Endothelial cell (in vitro differentiated cells): ENCODE data around the gene CCR4. TPM values are rescaled to one million over a fixed set of nuclear protein-coding genes. Genes with fewer than 3 reads are reported as not detected.
"Not testable (repeated sequence)": the region's sequence is repeated elsewhere in the genome, so short reads cannot be mapped to it uniquely, and the experiment has no call there.

Experiments
- DNase-seq: peaks from one replicate; pipeline ENCODE4 v3.0.0; 2021; ENCODE audit warnings: low spot score
- H3K27ac Mint-ChIP-seq: one replicate; pipeline ENCODE4 v1.8.0; 2021; ENCODE audit warnings: mixed read lengths, inconsistent platforms; ENCODE audit not compliant: unreplicated experiment
- H3K27me3 Mint-ChIP-seq: one replicate; pipeline ENCODE4 v1.8.0; 2021; ENCODE audit warnings: mild to moderate bottlenecking, moderate library complexity, mixed read lengths, inconsistent platforms; ENCODE audit not compliant: unreplicated experiment
- H3K36me3 Mint-ChIP-seq: one replicate; pipeline ENCODE4 v1.8.0; 2021; ENCODE audit warnings: mild to moderate bottlenecking, low read depth, mixed read lengths, inconsistent platforms; ENCODE audit not compliant: unreplicated experiment
- H3K4me1 Mint-ChIP-seq: one replicate; pipeline ENCODE4 v1.8.0; 2021; ENCODE audit warnings: mild to moderate bottlenecking, mixed read lengths, inconsistent platforms; ENCODE audit not compliant: unreplicated experiment
- H3K4me3 Mint-ChIP-seq: one replicate; pipeline ENCODE4 v1.8.0; 2021; ENCODE audit warnings: mild to moderate bottlenecking, mixed read lengths, inconsistent platforms; ENCODE audit not compliant: unreplicated experiment
- H3K9me3 Mint-ChIP-seq: one replicate; pipeline ENCODE4 v1.8.0; 2021; ENCODE audit warnings: mixed read lengths, inconsistent platforms; ENCODE audit not compliant: unreplicated experiment
- long read RNA-seq: library from polyadenylated mRNA; unstranded; transcript quantifications from one replicate; pipeline ENCODE4 v2.0.0, GENCODE V29; 2020; ENCODE audit not compliant: unreplicated experiment
- total RNA-seq: library from RNA; stranded (reverse); fragmentation: NEBNext Ultra II Directional; extraction: Animal tissue kit (Norgen Biotek cat#: 25700); gene quantifications from one replicate; pipeline ENCODE4 v1.2.1, GENCODE V29; 2021; ENCODE audit not compliant: unreplicated experiment
- TF ChIP-seq, protein P1 (sequence below): fragments of 200-600 bp; sonication (generic); IDR thresholded peaks from one replicate; pipeline ENCODE4 v1.5.0; 2021; ENCODE audit warnings: antibody characterized with exemption; ENCODE audit not compliant: unreplicated experiment

Gene CCR4
- total RNA-seq = 0.08 TPM
- long read RNA-seq = 0 reads

DNA sequence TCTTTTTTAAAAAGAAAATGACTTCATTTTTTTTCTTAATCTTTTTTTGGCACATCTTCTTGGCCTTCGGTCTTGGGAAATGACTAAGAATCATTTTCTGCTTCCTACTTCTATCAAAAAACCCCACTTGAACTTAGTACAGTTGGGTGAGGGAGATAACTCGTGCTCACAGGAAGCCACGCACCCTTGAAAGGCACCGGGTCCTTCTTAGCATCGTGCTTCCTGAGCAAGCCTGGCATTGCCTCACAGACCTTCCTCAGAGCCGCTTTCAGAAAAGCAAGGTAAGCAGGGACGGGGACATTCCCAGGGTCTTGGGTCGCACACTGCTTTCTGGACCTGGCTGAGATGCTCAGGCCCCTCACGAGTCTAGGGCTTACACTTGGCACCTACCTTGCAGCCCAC lies at the start of gene CCR4:
TSS of gene CCR4 (plus strand) at position 235 of the 402 bp plus-strand sequence. CDS start 1,779 bp downstream, outside the sequence.
- H3K27ac Mint-ChIP-seq = no peak within 1 kb of the TSS
- peaks cover 2% of the 10 kb centered on the region for H3K27me3 Mint-ChIP-seq
- TF ChIP-seq, protein P1, sequence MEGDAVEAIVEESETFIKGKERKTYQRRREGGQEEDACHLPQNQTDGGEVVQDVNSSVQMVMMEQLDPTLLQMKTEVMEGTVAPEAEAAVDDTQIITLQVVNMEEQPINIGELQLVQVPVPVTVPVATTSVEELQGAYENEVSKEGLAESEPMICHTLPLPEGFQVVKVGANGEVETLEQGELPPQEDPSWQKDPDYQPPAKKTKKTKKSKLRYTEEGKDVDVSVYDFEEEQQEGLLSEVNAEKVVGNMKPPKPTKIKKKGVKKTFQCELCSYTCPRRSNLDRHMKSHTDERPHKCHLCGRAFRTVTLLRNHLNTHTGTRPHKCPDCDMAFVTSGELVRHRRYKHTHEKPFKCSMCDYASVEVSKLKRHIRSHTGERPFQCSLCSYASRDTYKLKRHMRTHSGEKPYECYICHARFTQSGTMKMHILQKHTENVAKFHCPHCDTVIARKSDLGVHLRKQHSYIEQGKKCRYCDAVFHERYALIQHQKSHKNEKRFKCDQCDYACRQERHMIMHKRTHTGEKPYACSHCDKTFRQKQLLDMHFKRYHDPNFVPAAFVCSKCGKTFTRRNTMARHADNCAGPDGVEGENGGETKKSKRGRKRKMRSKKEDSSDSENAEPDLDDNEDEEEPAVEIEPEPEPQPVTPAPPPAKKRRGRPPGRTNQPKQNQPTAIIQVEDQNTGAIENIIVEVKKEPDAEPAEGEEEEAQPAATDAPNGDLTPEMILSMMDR = no peak
- no peak within 1 kb of the TSS for H3K4me3 Mint-ChIP-seq
- H3K36me3 Mint-ChIP-seq = no peaks in the 10 kb centered on the region
- no peak for DNase-seq
- H3K9me3 Mint-ChIP-seq = no peaks in the 10 kb centered on the region
- no peaks in the 10 kb centered on the region for H3K4me1 Mint-ChIP-seq

DNA sequence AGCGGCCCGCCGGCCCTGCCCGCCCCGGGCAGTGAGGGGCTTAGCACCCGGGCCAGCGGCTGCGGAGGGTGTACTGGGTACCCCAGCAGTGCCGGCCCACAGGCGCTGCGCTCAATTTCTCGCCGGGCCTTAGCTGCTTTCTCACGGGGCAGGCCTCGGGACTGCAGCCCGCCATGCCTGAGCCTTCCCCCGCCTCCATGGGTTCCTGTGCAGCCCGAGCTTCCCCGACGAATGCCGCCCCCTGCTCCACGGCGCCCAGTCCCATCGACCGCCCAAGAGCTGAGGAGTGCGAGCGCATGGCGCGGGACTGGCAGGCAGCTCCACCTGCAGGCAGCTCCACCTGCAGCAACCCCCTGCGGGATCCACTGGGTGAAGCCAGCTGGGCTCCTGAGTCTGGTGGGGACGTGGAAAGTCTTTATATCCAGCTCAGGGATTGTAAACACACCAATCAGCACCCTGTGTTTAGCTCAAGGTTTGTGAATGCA lies 48.5 kb upstream of the CCR4 start:
- DNase-seq = peak; percentile 72
- H3K36me3 Mint-ChIP-seq, H3K27ac Mint-ChIP-seq, H3K9me3 Mint-ChIP-seq, H3K4me3 Mint-ChIP-seq, H3K27me3 Mint-ChIP-seq: not testable (repeated sequence)
- peaks cover 41% of the 10 kb centered on the region for H3K4me1 Mint-ChIP-seq

DNA sequence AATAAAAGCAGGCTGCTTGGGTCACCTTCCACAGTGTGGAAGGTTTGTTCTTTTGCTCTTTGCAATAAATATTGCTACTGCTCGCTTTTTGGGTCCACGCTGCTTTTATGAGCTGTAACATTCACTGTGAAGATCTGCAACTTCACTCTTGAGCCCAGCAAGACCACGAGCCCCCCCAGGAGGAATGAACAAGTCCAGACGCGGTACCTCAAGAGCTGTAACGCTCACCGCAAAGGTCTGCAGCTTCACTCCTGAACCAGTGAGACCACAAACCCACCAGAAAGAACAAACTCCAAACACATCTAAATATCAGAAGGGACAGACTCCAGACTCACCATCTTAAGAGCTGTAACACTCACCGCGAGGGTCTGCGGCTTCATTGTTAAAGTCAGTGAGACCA lies 47.5 kb upstream of the CCR4 start:
- Mint-ChIP-seq H3K27ac (no peak overlapping the region), H3K9me3 (no peaks in the 10 kb centered on the region), H3K4me3 (no peak overlapping the region), H3K36me3 (peaks cover 3% of the 10 kb centered on the region), H3K4me1 (peaks cover 31% of the 10 kb centered on the region), H3K27me3 (peaks cover 4% of the 10 kb centered on the region)
- TF ChIP-seq, protein P1 = no peak
- no peak for DNase-seq

DNA sequence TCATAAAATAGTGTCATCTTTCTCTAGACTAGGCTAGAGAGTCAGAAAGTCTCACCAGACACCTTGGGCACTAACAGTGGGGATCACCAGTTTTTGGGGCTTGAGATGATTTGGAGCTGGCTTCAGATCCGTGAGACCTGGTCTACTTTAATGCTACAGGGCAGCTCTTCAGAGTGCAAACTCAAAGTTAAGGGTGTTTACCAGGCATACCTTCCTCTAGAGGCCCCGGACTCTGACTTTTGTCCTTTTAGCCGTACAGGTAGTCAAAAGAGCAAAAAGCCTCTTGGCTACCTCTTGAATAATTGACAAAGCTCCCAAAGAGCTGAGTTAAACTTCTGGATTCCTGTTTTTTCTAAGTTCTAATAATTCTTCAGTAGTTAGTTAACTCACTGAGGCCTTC lies 41.4 kb upstream of the CCR4 start:
- TF ChIP-seq, protein P1 = no peak
- H3K27ac Mint-ChIP-seq = no peak overlapping the region
- no peaks in the 10 kb centered on the region for H3K4me1 Mint-ChIP-seq
- no peaks in the 10 kb centered on the region for H3K9me3 Mint-ChIP-seq
- H3K27me3 Mint-ChIP-seq = no peaks in the 10 kb centered on the region
- H3K4me3 Mint-ChIP-seq = no peak overlapping the region
- H3K36me3 Mint-ChIP-seq = peaks cover 7% of the 10 kb centered on the region
- no peak for DNase-seq

DNA sequence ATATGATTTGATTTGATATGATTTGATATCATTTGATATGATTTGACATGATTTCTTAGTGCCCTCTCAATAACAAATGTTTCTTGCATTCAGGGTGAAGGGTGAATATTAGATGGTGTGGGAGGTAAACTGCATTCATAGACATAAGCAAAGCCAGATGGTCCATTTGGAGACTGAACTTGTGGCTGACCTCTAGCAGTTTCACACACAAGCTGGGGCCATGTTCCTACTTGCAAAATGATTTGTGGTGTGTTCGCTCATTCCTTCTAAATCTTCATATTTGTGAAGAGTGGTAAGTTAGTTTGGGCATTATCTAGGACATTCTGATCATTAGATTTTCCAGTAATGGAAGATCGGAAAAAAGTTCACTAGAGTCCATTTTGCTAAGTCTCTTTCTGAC lies 40.5 kb upstream of the CCR4 start:
- Mint-ChIP-seq H3K27ac (no peak overlapping the region), H3K36me3 (peaks cover 7% of the 10 kb centered on the region), H3K4me1 (no peaks in the 10 kb centered on the region), H3K4me3 (no peak overlapping the region), H3K9me3 (no peaks in the 10 kb centered on the region), H3K27me3 (no peaks in the 10 kb centered on the region)
- TF ChIP-seq, protein P1 = no peak
- DNase-seq = no peak

DNA sequence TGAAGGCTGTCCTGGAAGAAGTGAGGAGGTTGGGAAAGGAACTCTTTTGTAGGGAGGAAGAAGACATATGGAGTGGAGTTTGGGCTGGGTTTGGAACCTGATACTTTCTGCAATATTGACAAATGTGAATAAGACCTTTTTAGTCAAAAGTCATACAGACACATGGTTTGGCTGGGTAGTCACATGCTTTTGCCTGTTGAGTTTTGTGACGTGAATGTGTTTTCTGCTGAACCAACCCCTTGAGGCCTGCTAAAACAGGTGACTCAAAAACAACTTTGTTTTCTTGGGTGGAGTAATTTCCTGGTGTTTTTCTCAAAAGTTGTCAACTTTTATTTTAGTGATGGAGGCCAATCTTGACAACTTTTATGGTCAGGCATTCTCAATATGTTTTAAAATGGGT lies 39.4 kb upstream of the CCR4 start:
- no peak overlapping the region for H3K4me3 Mint-ChIP-seq
- H3K4me1 Mint-ChIP-seq = no peaks in the 10 kb centered on the region
- TF ChIP-seq, protein P1 = no peak
- H3K27me3 Mint-ChIP-seq = no peaks in the 10 kb centered on the region
- no peak overlapping the region for H3K27ac Mint-ChIP-seq
- DNase-seq = no peak
- H3K36me3 Mint-ChIP-seq = peaks cover 12% of the 10 kb centered on the region
- H3K9me3 Mint-ChIP-seq = no peaks in the 10 kb centered on the region
